IMR-90 (cell line): ENCODE measurements around the gene EXOSC1.

ENCODE experiments used
- BHLHE40 ChIP-seq: fragments of 150-350 bp; IDR thresholded peaks from 2 replicates; pipeline ENCODE4 v1.6.1; 2016; ENCODE audit warnings: mild to moderate bottlenecking, low read depth, low read length
- CEBPB ChIP-seq: IDR thresholded peaks from 2 replicates; pipeline ENCODE4 v1.6.1; 2012; ENCODE audit warnings: low read depth, low read length, improper control_type of control experiment
- CTCF ChIP-seq: conservative IDR thresholded peaks from 2 replicates; pipeline ENCODE4 v1.5.1; 2012; ENCODE audit warnings: mild to moderate bottlenecking, low read depth, low read length, improper control_type of control experiment
- MAFK ChIP-seq: IDR thresholded peaks from 2 replicates; pipeline ENCODE4 v1.6.1; 2012; ENCODE audit warnings: low read depth, low read length, improper control_type of control experiment
- POLR2A ChIP-seq: IDR thresholded peaks from 2 replicates; pipeline ENCODE4 v1.6.1; 2012; ENCODE audit warnings: mild to moderate bottlenecking, low read depth, low read length
- RCOR1 ChIP-seq: IDR thresholded peaks from 2 replicates; pipeline ENCODE4 v1.6.1; 2012; ENCODE audit warnings: mild to moderate bottlenecking, low read length, improper control_type of control experiment; ENCODE audit not compliant: insufficient replicate concordance
- SMC3 ChIP-seq: fragments of 150-350 bp; IDR thresholded peaks from 2 replicates; pipeline ENCODE4 v1.6.1; 2016; ENCODE audit warnings: low read depth, mild to moderate bottlenecking, antibody characterized with exemption, low read length, moderate library complexity

GRCh38 chr10:97494151-97494550, 48.3 kb upstream of the EXOSC1 start:
- no peak for TF ChIP-seq CTCF
- no peak for TF ChIP-seq MAFK
- no peak for TF ChIP-seq RCOR1
- TF ChIP-seq CEBPB, result no peak
- TF ChIP-seq BHLHE40, result no peak
- TF ChIP-seq SMC3, result no peak
- no peak for TF ChIP-seq POLR2A
